Measurements from ENCODE around the gene MEF2B.
"Not testable (repeated sequence)": the region's sequence is repeated elsewhere in the genome, so short reads cannot be mapped to it uniquely, and the experiment has no call there.

MEF2B gene

DNA sequence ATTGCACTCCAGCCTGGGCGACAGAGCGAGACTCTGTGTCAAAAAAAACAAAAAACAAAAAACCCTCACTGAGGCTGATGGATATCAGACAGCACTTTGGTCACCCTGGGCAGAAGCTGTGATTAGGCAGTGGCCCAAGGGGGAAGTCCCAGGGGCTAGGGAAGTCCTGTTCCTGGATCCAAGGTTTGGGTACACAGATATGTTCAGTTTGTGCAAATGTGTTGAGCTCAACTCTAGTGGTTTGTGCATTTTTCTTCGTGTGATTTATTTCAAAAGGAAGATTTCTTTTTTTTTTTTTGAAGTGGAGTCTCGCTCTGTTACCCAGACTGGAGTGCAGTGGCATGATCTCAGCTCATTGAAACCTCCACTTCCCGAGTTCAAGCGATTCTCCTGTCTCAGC, 12.3 kb downstream of the MEF2B start:
- H3K4me3 ChIP-seq (ENCODE audit: low read depth, low read length), result no peak overlapping the region

DNA sequence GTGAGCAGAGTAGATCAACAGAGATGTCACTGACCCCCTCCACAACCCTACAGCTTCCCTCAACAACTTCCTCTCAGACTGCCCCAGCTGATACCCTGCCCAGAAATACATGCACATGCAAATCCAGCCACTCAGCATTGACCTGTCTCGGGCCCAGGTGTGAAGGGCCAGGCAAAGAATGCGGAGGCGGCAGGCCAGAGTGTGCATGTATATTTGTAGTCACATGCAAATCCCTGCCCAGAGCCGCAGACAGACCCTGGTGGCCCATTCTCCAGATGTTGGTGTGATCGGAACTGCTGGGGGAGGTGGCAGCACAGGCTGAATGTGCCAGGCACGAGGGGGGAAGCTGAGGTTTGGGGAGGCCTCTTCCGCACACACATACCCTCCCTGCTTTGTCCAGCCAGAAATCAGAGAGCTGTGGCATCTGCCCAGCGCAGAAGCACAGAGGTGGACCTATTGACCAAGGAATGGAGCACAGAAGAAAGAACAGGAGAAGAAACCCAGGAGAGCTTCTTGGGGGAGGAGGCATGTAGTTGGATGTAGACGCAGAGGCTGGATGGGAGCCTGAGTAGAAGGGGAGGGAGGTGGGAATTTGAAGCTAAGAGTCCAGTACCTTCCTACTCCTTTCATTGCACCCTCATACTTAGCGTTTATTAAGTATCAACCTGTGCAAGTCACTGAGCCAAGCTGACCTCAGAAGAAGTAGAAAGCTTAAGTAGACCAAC, 14.4 kb downstream of the MEF2B start:
- H3K4me3 ChIP-seq (ENCODE audit: low read depth, low read length), result no peak overlapping the region

DNA sequence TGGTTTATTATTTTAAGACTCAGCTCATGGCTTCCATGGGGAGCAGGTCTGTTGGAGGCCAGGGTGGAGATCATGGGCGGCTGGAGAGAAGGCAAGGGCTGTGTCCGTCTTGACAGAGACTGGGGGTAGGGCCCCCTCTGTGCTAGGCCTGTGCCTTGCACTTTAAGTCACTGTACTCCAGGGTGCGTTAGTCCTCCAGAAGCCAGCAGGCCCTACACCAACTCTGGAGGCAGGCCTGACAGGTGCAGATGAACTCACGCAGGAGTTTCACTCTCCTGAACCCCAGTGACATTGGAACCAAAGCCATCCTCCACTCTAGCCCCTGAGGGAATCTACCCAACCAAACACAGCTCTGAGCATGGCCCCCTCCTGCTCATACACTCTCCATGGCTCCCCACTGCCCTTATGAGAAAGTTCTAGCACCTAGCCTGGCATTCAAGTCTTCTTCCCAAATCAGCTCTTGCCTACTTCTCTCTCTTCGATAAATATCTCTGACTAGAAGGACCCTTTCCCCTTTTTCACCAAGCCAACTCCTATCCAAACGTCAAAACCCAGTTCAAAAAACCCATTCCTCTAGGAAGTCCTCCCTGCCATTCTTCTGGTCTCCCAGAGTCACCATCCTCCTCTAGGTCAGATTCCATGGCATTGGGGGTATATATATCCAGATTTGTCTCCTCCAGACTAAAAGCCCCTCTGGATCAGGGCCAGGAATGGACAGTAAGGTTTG, 15.1 kb downstream of the MEF2B start:
- H3K4me3 ChIP-seq (ENCODE audit: low read depth, low read length), result no peak overlapping the region

DNA sequence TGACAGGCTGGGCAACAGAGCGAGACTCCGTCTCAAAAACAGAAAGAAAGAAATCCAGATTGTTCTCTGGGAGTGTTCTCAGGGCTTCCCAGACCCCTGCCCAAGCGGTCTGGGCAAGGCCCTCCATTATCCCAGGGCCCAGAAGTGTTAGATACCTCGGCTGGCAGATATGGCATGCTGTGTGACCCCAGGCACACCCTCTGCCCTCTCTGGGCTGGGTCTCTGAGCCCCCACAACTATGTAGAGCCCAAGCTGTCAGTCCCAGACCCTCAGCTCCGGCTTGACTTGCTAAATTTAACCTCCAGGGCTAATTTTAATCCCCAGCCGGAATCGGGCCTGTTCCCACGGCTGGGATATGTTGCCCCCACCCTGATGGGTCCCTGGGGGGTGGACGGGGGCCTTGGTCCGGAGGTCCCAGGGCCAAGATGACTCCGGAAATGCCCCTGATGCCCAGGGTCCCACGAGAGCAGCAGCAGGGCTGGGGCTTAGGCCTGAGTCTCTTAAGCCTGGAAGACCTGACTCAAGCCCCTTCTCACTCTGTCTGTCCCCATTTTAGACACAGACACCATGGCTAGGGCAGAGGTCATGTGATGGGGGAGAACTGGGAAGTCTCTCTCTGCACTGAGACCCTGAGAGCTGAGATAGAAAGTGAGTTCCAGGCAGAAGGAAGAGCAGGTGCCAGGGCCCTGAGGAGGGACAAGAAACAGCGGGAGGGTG, 17.2 kb downstream of the MEF2B start:
- H3K4me3 ChIP-seq (ENCODE audit: low read depth, low read length), result no peak overlapping the region

DNA sequence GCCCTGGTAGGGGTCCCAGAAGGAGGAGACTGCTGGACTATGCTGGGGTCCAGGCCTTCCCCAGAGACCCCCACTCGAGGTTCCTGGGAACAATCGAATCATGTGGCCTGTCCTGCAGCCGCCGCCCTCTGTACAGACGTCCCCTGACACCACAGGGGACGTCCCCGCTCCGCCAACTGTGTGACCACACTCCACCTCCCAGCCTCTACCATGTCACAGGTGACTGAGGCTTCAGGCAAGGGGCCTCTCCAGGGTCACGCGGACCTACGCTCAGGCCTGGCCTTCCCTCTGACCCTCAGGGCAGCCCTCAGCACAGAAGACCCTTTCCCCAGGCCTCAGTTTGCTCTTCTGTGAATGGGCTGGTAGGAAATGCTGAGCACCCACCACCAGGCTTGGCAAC, 18.6 kb downstream of the MEF2B start:
- H3K4me3 ChIP-seq (ENCODE audit: low read depth, low read length), result no peak overlapping the region

DNA sequence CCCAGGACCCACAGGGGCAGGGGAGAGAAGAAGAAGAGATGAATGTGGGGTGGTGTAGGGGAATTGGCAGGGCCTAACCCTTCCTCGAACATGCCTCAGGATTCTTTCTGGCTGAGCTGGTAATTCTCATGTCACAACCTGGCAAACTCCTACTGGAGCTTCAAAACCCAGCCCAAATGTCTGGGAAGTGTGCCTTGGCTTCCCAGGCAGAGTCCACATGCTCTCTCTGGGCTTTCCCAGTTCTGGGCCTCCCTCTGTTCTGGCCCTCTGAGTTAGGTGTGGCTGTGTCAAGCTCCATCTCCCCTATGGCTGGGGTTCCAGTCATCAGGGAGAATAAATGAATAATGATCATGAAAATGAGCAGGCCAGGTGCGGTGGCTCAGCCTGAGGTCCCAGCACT, 20.6 kb downstream of the MEF2B start:
- H3K4me3 ChIP-seq (ENCODE audit: low read depth, low read length), result no peak overlapping the region

DNA sequence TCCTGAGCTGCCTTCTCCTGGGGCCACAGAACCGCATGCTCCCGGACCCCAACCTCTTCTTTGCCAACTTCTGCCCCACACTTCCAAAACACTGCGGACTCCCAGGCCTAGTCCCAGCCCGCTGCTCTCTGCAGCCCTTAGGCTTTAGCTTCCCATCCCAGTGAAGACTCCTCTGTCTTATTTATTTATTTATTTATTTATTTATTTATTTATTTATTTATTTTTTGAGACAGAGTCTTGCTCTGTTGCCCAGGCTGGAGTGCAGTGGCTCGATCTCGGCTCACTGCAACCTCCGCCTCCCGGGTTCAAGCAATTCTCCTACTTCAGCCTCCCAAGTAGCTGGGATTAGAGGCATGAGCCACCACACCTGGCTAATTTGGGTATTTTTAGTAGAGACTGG, 21.6 kb downstream of the MEF2B start:
- not testable (repeated sequence) for H3K4me3 ChIP-seq (ENCODE audit: low read depth, low read length)

DNA sequence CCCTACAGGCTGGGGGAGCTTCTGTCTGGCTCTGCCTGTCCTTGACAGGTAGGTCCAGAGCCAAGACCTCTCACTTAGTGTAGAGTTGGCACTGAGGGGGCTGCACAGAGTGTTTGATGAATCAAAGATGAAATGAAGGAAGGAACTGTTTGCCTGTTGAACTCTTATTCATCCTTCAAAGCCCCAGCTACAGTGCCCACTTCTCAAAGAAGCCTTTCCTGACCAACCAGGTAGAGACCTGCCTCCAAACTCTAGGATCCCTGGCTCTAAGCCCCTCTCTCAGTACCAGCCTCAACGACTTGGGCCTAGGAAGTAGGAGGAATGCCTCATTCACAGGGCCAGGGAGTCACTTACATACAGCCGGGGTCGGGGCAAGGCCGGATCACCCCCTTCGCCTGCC, 22.7 kb downstream of the MEF2B start:
- H3K4me3 ChIP-seq (ENCODE audit: low read depth, low read length), result no peak overlapping the region

DNA sequence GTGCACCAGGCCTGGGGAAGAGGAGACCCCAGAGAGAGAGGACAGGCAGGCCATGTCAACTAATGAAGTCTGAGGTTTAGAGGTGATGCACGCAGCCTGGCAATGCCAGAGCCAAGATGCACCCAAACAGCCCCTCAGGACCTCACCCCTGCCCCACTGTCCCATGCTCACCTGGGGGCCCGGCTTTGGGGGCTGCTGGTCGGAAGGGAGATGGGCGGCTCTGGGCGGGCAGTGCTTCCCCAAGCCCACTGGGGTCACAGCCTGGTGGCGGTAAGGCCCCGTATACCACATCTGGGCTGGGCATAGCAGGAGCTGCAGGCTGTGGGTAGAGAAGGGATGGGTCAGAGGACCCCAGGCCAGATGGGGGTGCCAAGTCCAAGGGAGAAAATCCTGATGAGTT, 23.2 kb downstream of the MEF2B start:
- no peak overlapping the region for H3K4me3 ChIP-seq (ENCODE audit: low read depth, low read length)

DNA sequence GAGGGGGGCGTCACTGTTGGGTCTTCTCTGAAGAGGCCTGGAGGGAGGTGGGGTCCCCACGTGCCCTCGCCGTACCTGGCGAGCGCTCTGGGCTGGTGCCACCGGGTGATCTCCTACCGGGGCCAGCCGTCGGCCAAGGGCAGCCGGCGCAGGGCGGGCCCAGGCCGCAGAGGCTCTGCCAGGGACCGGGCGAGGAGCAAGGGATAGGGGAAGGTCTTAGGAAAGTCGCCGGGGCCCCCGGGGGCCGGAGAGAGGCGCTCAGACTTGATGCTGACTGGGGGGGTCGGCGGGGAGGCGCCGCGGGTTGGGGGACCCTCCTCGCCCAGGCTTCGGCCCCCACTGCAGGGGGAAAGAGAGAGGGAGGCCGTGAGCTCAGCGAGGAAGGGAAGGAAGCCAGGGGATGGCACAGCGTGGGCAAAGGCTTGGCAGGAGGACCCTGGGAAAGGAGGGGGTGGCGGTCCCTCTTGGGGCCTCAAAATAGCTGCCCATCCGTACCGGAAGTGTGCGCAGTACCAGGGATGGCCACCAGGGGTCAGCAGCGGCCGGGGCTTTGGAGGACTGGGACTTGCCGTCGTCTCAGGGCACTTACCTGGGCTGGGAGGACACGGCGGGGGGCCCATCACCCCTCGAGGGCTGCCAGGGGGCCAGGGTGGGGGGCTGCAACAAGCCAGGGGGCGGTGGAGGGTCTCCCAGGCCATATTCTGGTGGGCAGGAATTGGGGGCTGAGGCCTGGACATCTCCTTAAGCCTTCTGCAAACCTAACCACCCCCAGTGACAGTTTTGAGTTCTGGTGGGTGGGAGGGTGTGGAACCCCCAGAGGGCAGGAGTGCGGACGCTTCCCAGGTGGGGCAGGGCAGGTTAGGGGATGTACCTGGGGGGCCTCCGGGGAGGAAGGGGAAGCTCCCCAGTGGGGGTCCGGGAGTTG, 24.1 kb downstream of the MEF2B start:
- no peak overlapping the region for H3K4me3 ChIP-seq (ENCODE audit: low read depth, low read length)

DNA sequence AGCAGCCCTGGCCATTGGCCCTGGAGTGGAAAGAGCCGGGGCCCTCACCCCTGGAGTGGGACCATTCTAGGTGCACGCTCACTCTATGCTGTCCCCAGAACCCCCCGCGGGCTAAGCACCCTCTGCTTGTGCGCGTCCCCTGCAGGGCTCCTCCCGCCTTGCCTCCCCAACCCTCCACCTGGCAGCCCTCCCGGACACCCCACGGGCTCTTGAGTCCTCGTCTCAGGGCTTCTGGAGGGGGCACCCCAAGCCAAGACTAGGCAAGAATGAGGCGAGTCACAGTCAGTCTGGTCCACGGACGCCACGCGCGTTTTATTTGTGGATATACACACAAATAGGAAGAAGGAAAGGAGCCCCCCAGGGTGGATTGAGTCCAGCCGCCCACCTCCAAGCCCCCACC, 24.8 kb downstream of the MEF2B start:
- no peak overlapping the region for H3K4me3 ChIP-seq (ENCODE audit: low read depth, low read length)

DNA sequence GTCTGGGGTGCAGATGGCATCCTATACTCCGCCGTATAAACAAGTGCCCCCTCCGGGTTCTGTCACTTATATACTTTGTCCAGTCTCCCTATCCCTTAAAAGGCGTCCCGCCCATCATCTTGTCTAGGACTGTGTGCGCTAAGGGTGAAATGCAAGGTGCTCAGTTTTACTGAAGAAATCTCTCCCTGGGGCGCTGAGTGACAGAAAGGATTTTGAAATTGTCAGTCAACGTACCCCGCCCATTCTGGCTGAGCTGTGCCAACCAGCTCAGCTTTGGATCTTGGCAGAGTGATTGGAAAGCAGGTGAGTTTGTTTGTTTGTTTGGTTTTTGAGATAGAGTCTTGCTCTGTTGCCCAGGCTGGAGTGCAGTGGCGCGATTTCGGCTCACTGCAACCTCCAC, 27.7 kb downstream of the MEF2B start:
- H3K4me3 ChIP-seq (ENCODE audit: low read depth, low read length), result no peak overlapping the region

DNA sequence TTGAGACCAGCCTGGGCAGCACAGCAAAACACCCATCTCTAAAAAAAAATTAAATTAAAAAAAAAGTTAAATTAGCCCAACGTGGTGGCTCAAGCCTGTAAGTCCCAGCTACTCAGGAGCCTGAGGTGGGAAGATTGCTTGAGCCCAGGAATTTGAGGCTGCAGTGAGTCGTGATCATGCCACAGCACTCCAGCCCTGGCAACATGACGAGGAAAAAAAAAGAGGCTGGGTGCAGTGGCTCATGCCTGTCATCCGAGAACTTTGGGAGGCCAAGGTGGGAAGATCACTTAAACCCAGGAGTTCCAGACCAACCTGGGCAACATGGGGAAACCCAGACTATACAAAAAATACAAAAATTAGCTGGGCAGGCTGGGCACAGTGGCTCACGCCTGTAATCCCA, 29.6 kb downstream of the MEF2B start:
- H3K4me3 ChIP-seq (ENCODE audit: low read depth, low read length), result no peak overlapping the region

DNA sequence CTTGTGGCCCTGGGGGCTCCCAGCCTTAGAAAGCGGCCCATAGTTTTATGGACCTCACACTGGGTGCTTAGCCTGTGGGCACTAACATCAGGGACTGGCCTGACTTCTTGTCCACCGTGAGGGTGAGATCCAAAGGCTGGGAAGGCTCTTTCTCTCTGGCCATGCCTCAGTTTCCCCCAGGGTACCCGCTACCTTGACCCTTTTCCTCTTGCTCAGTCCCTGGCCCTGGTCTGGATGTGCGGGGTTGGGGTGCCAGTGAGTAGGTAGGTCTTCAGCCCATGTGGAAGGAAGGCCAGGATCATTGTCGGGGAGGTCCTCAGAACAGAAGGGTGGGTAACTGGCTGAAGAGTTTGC, 30.2 kb downstream of the MEF2B start:
- no peak overlapping the region for H3K4me3 ChIP-seq (ENCODE audit: low read depth, low read length)

DNA sequence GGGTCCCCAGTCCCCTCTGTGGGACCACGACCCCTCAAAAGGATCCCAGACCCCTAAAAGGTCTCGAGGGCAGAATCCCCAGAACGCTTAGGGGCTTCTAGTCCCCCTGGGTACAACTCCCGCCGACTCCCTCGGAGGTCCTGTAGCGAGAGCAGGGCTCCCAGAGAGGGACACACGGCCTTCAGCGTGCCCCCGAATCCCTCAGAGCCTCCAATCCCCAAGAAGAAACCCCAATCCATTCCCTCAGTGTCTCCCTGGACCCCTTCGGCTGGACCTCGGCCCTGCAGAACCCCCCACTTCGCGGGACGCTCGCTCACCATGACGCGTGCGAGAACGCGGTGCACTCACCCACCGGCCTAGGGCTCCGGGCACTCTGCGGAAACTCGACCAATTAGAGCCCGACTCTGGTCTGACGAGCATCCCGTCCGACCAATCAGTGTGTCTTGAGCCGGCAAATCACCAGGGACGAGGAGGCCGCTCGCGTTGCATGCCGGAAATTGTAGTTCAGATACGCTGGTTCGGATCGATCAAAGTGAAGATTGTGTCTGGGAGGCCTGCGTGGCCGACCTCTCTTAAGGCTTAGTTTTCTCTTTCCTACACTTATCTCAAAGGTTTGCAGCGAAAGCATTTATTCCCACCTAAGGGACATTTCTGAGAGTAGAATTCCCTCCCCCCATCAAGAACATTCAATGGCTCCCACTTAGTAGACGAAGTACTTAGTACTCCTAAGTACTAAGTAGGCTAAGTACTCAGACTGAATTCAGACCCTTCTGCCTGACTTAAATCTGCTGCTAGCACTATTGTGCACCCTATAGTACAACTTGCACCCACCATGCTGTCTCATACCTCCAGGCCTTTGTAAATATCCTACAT, 31.7 kb downstream of the MEF2B start, which contains the start of gene TMEM161A:
Gene TMEM161A, minus strand, starts transcription at position 370 of the 873 bp plus-strand sequence. Its CDS starts 50 bp downstream, at position 320.
- peak within 1 kb of the TSS; percentile 84 for H3K4me3 ChIP-seq (ENCODE audit: low read depth, low read length)

DNA sequence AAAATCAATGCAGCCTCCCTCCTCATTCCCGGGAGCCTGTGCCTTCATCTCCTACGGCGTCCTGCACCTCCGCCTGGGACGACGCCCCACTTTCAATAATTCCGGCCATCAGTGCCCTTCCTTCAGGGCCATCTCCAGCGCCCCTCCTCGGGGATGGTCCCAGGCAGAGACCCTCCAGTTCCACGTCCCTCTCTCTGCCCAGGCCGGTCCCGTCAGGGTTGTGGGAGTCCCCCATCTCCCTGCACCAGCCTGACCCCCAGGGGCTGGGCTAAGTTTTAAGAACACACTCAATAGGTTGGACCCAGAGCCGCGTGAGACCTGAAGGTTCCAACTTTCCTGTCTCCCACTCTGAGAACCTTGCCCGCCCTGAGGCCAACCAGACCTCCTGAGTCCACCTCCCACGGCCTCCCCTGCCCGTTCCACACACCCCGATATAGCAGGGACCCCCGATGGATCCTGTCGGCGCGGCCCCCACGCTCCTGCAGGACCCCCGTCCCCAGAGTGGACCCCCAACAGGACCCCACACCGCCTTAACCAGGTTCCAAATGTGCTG, 32.4 kb downstream of the MEF2B start:
- H3K4me3 ChIP-seq (ENCODE audit: low read depth, low read length), result peak overlapping the region; percentile 84

DNA sequence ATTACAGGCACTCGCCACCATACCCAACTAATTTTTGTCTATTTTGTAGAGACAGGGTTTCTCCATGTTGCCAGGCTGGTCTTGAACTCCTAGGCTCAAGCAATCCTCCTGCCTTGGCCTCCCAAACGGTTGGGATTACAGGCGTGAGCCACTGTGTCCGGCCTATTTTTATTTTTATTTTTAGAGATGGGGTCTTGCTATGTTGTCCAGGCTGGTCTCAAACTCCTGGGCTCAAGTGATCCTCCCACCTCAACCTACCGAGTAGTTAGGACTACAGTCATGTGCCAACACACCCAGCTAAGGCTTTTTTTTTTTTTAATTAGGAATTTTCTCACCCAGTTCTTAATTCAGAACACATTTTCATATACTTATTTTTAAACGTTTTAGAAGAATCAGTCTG, 34.4 kb downstream of the MEF2B start:
- not testable (repeated sequence) for H3K4me3 ChIP-seq (ENCODE audit: low read depth, low read length)

DNA sequence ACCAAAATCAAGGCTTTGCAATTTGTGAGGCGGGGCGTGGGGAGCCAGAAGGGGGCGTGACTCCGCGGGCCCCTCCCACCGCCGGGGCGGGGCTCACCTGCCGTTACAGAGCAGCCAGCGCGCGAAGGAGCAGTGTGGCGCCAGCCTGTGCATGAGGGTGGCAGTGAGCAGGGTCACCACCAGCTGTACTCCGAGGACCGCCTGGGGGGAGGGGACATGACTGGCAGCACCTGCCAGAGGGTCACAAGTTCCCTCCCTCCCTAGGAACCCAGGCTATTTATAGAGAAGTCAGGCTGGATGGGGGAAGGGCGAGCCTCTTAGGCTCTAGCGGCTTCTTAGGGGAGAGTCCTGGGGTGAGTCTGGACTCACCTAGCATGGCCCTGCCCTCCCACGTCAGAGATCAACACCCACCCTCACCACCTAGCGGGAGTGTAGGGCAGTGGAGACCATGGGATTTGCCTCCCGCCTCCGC, 35.3 kb downstream of the MEF2B start:
- no peak overlapping the region for H3K4me3 ChIP-seq (ENCODE audit: low read depth, low read length)

DNA sequence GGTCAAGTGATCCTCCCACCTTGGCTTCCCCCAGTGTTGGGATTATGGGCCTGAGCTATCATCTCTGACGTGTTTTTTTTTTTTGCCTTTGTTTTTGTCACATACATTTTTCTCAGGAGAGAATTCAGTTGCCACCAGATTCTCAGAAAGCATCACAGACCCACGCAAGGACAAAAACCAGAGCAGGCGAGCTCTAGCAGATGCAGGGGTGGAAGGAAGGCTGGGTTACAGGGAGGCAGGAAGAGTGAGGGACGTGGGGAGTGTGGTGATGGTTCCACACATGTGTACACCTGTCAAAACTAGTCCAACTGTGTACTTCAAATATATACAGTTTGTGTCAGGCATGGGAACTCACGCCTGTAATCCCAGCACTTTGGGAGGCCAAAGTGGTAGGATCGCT, 36.1 kb downstream of the MEF2B start:
- no peak overlapping the region for H3K4me3 ChIP-seq (ENCODE audit: low read depth, low read length)

DNA sequence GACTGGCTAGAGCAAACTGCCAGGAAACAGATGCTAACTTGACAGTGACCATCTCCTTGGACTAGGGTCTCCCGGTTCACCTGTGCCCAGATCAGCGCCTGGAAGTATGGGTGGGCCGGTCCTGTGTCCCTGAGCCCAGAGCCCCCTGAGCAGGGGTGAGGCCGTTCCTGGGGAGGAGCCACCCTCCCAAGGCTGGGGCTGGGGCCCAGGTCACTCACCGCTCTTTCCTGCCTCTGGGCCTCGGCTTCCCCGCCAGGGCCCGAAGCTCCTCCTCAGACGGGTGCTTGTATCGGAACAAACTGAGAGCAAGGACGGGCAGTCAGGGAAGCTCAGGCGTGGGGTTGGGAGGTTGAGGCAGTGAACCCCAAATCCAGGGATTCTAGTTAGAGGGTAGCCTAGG, 37.2 kb downstream of the MEF2B start:
- no peak overlapping the region for H3K4me3 ChIP-seq (ENCODE audit: low read depth, low read length)
